Mesenchymal stem cell (in vitro differentiated cells and primary cell): ENCODE data around the gene TRIM34.
A peak's percentile ranks its signal among the peaks of the same experiment; 100 is the strongest.

Experiments used
- DNase-seq: peaks from one replicate; pipeline ENCODE4 v3.0.0-alpha.2; 2013
- H2AFZ ChIP-seq: one replicate; pipeline ENCODE4 v1.6.1; 2013; ENCODE audit warnings: low read depth, mild to moderate bottlenecking, control low read depth, inconsistent platforms, low read length, moderate library complexity
- H2AK5ac ChIP-seq: 2 replicates; pipeline ENCODE4 v1.6.1; 2013; ENCODE audit warnings: low read length, moderate library complexity, mild to moderate bottlenecking, inconsistent platforms; ENCODE audit not compliant: severe bottlenecking
- H2BK120ac ChIP-seq: one replicate; pipeline ENCODE4 v1.6.1; 2013; ENCODE audit warnings: low read depth, mild to moderate bottlenecking, inconsistent platforms, low read length, moderate library complexity
- H2BK12ac ChIP-seq, 2 experiments: one replicate each; pipeline ENCODE4 v1.6.1; 2013; ENCODE audit warnings: inconsistent platforms in 2 of 2, low read length in 2 of 2, mild to moderate bottlenecking in 2 of 2, moderate library complexity in 2 of 2, control low read depth in 1 of 2
- H2BK15ac ChIP-seq: one replicate; pipeline ENCODE4 v1.6.1; 2013; ENCODE audit warnings: mild to moderate bottlenecking, low read depth, inconsistent platforms; ENCODE audit not compliant: poor library complexity, severe bottlenecking
- H2BK5ac ChIP-seq: 2 replicates; pipeline ENCODE4 v1.6.1; 2013; ENCODE audit warnings: low read depth, mild to moderate bottlenecking, low read length, control low read depth, inconsistent platforms; ENCODE audit not compliant: poor library complexity, severe bottlenecking
- H3K14ac ChIP-seq, 2 experiments: one replicate each; pipeline ENCODE4 v1.6.1; 2013; ENCODE audit warnings: inconsistent platforms in 2 of 2, low read length in 2 of 2, control low read depth in 1 of 2, mild to moderate bottlenecking in 1 of 2, moderate library complexity in 1 of 2
- H3K18ac ChIP-seq, 2 experiments: one replicate each; pipeline ENCODE4 v1.6.1; 2013; ENCODE audit warnings: inconsistent platforms in 2 of 2, low read length in 2 of 2, control low read depth in 1 of 2, low read depth in 1 of 2, mild to moderate bottlenecking in 1 of 2
- H3K23ac ChIP-seq, 2 experiments: one replicate each; pipeline ENCODE4 v1.6.1; 2013; ENCODE audit warnings: inconsistent platforms in 2 of 2, low read length in 2 of 2, mild to moderate bottlenecking in 2 of 2, moderate library complexity in 2 of 2, control low read depth in 1 of 2
- H3K27ac ChIP-seq: 2 replicates; pipeline ENCODE4 v1.5.1; 2013; ENCODE audit warnings: mild to moderate bottlenecking, moderate library complexity, low read length, control low read depth, inconsistent platforms; ENCODE audit not compliant: poor library complexity, severe bottlenecking
- H3K27me3 ChIP-seq, 2 experiments: 2 replicates each; pipeline versions ENCODE4 v1.6.1 to v1.7.0; 2013; ENCODE audit warnings: low read length in 2 of 2, mild to moderate bottlenecking in 2 of 2, moderate library complexity in 2 of 2, control low read depth in 1 of 2, inconsistent platforms in 1 of 2; ENCODE audit not compliant: control insufficient read depth in 1 of 2, insufficient read depth in 1 of 2
- H3K36me3 ChIP-seq, 2 experiments: 2 replicates each; pipeline versions ENCODE4 v1.6.1 to v1.7.0; 2013; ENCODE audit warnings: low read length in 2 of 2, control low read depth in 1 of 2, inconsistent platforms in 1 of 2, low read depth in 1 of 2, mild to moderate bottlenecking in 1 of 2; ENCODE audit not compliant: insufficient read depth in 2 of 2, control insufficient read depth in 1 of 2
- H3K4ac ChIP-seq, 2 experiments: one replicate each; pipeline ENCODE4 v1.6.1; 2013; ENCODE audit warnings: inconsistent platforms in 2 of 2, low read length in 2 of 2, mild to moderate bottlenecking in 2 of 2, moderate library complexity in 2 of 2, control low read depth in 1 of 2, low read depth in 1 of 2
- H3K4me1 ChIP-seq: 2 replicates; pipeline ENCODE4 v1.6.1; 2013; ENCODE audit warnings: low read depth, low read length, control low read depth; ENCODE audit not compliant: control insufficient read depth, insufficient read depth
- H3K4me2 ChIP-seq: 2 replicates; pipeline ENCODE4 v1.6.1; 2013; ENCODE audit warnings: low read length, mild to moderate bottlenecking, inconsistent platforms; ENCODE audit not compliant: poor library complexity, severe bottlenecking
- H3K4me3 ChIP-seq, 2 experiments: 2 replicates each; pipeline versions ENCODE4 v1.5.1 to v1.7.0; 2013; ENCODE audit warnings: low read length in 2 of 2, mild to moderate bottlenecking in 2 of 2, control low read depth in 1 of 2, low read depth in 1 of 2; ENCODE audit not compliant: insufficient read depth in 1 of 2
- H3K79me1 ChIP-seq: replicated peaks from 2 replicates; pipeline ENCODE4 v1.6.1; 2013; ENCODE audit warnings: mild to moderate bottlenecking, control low read depth, low read length, inconsistent platforms; ENCODE audit not compliant: poor library complexity, severe bottlenecking
- H3K9ac ChIP-seq: 2 replicates; pipeline ENCODE4 v1.7.0; 2013; ENCODE audit warnings: mild to moderate bottlenecking, low read length, moderate library complexity
- H3K9me3 ChIP-seq: 2 replicates; pipeline ENCODE4 v1.7.0; 2013; ENCODE audit warnings: mild to moderate bottlenecking, low read length; ENCODE audit not compliant: control insufficient read depth
- H4K8ac ChIP-seq: one replicate; pipeline ENCODE4 v1.6.1; 2013; ENCODE audit warnings: inconsistent platforms, mild to moderate bottlenecking, low read length, moderate library complexity
- H4K91ac ChIP-seq: one replicate; pipeline ENCODE4 v1.6.1; 2013; ENCODE audit warnings: mild to moderate bottlenecking, low read length, inconsistent platforms
- WGBS: methylation state at CpG from one replicate; pipeline ENCODE4 v1.1.7; 2013; ENCODE audit warnings: mixed read lengths; 5-methylcytosine and 5-hydroxymethylcytosine counted together

The TRIM34 gene

DNA sequence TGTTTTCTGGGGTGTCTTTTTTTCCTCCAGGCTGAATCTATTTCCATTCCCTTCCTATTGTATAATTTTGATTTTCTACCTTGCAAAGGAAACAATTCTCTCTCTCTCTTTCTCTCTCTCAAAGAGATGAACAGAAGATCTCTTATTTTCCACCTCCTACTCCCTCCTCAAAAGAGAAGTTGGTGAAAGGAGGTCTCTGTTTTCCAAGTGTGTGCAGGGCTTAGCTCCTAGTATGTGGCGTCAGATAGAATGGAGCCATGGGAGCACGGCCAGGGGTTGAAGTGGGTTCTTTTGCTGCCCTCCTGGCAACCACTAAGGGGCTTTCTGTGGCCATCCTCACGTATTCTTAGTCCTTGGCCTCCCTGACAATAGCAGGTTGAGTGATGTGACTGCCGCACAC lies 480 bp downstream of the TRIM34 start:
- WGBS: 68% methylated on average over 4 of the region's 4 CpGs
- peak overlapping the region; percentile 62 for H3K4me2 ChIP-seq
- H3K9ac ChIP-seq: peak overlapping the region; percentile 95
- H2AFZ ChIP-seq: no peak overlapping the region
- no peak overlapping the region for H4K91ac ChIP-seq
- peak overlapping the region in 1 of 2 experiments; percentile 55 for H3K14ac ChIP-seq
- H3K18ac ChIP-seq: peak overlapping the region; percentile 47 to 50
- no peaks in the 10 kb centered on the region for H3K79me1 ChIP-seq
- peak overlapping the region; percentile 13 for H2AK5ac ChIP-seq
- no peak overlapping the region for H2BK5ac ChIP-seq
- DNase-seq: no peak
- H3K23ac ChIP-seq: no peak overlapping the region
- peak overlapping the region in 1 of 2 experiments; percentile 96 for H3K4me3 ChIP-seq
- H3K27ac ChIP-seq: no peak overlapping the region
- H3K9me3 ChIP-seq: no peaks in the 10 kb centered on the region
- H3K36me3 ChIP-seq: no peaks in the 10 kb centered on the region
- H3K4me1 ChIP-seq: peaks cover 5% of the 10 kb centered on the region
- peak overlapping the region; percentile 8 for H4K8ac ChIP-seq
- H2BK120ac ChIP-seq: no peak overlapping the region
- peak overlapping the region in 1 of 2 experiments; percentile 33 for H2BK12ac ChIP-seq
- peak overlapping the region; percentile 5 to 62 for H3K4ac ChIP-seq
- no peaks in the 10 kb centered on the region for H3K27me3 ChIP-seq
- no peak overlapping the region for H2BK15ac ChIP-seq

DNA sequence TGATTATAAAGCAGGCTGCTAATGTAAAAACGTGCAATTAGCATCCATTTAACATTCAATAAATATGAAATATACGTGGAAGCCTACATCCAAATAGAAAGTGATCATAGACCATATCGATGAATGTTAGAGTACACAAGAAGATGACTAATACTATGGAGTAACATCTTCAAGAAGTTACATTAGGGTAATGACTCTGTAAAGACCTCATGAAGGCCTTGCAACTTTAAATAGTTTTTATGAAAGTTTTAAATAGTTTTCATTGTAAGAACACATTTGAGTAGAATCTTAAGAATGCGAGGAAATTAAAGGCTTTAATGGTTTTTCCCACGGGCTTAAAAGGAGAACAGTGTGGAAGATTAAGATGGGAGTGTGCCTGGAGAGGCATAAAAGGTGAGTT lies 1.4 kb downstream of the TRIM34 start:
- no peak overlapping the region for H3K23ac ChIP-seq
- H3K9me3 ChIP-seq: no peaks in the 10 kb centered on the region
- 97% methylated on average over 2 of the region's 5 CpGs for WGBS

DNA sequence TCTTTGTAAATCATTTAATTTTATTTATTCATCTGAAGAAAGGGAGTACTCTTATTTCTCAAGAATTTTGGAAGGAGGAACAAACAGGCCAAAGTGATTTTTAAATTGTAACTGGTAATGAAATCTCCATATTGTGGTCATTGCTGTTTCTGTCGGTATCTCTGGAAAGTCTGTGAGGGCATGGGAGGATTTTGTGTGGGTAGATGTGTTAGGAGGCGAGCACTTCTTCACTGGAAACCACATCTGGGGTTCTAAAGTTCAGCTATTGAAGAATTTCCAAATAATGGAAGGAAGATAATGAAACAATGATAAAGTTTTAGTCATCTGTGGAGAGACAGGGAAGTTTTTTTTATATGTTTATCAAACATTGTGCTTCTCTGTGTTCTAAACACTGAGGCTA lies 6.6 kb downstream of the TRIM34 start:
- H3K27me3 ChIP-seq: no peaks in the 10 kb centered on the region
- no peak overlapping the region for H3K23ac ChIP-seq
- H3K79me1 ChIP-seq: no peaks in the 10 kb centered on the region
- no peak overlapping the region for H3K27ac ChIP-seq
- H3K14ac ChIP-seq: no peak overlapping the region
- H3K4ac ChIP-seq: no peak overlapping the region
- no peak overlapping the region for H3K9ac ChIP-seq
- H4K8ac ChIP-seq: no peak overlapping the region
- 99% methylated on average over 2 of the region's 2 CpGs for WGBS
- H2BK15ac ChIP-seq: no peak overlapping the region
- no peak overlapping the region for H2AK5ac ChIP-seq
- no peaks in the 10 kb centered on the region for H3K9me3 ChIP-seq
- no peak overlapping the region for H3K4me2 ChIP-seq
- no peak overlapping the region for H4K91ac ChIP-seq
- H2BK5ac ChIP-seq: no peak overlapping the region
- H3K4me1 ChIP-seq: no peaks in the 10 kb centered on the region
- DNase-seq: no peak
- no peak overlapping the region for H2AFZ ChIP-seq
- H3K36me3 ChIP-seq: peaks cover 0 to 30% of the 10 kb centered on the region in 2 experiments
- no peak overlapping the region for H2BK120ac ChIP-seq
- H3K4me3 ChIP-seq: no peak overlapping the region
- no peak overlapping the region for H2BK12ac ChIP-seq
- no peak overlapping the region for H3K18ac ChIP-seq

More for the DNA sequence above, 1.4 kb downstream of the TRIM34 start:
- peak; percentile 70 for DNase-seq
- no peak overlapping the region for H2AFZ ChIP-seq
- no peak overlapping the region for H3K4me2 ChIP-seq
- no peak overlapping the region for H3K9ac ChIP-seq
- no peak overlapping the region for H2BK12ac ChIP-seq
- no peak overlapping the region for H3K4ac ChIP-seq
- H2BK120ac ChIP-seq: no peak overlapping the region
- no peak overlapping the region for H3K18ac ChIP-seq
- H3K27ac ChIP-seq: no peak overlapping the region
- H2AK5ac ChIP-seq: no peak overlapping the region
- no peak overlapping the region for H2BK5ac ChIP-seq
- no peak overlapping the region for H3K14ac ChIP-seq
- H4K8ac ChIP-seq: no peak overlapping the region
- no peak overlapping the region for H2BK15ac ChIP-seq
- H3K27me3 ChIP-seq: no peaks in the 10 kb centered on the region
- no peak overlapping the region for H4K91ac ChIP-seq
- no peaks in the 10 kb centered on the region for H3K79me1 ChIP-seq
- no peaks in the 10 kb centered on the region for H3K36me3 ChIP-seq
- H3K4me1 ChIP-seq: peaks cover 5% of the 10 kb centered on the region
- H3K4me3 ChIP-seq: peak overlapping the region in 1 of 2 experiments; percentile 96

DNA sequence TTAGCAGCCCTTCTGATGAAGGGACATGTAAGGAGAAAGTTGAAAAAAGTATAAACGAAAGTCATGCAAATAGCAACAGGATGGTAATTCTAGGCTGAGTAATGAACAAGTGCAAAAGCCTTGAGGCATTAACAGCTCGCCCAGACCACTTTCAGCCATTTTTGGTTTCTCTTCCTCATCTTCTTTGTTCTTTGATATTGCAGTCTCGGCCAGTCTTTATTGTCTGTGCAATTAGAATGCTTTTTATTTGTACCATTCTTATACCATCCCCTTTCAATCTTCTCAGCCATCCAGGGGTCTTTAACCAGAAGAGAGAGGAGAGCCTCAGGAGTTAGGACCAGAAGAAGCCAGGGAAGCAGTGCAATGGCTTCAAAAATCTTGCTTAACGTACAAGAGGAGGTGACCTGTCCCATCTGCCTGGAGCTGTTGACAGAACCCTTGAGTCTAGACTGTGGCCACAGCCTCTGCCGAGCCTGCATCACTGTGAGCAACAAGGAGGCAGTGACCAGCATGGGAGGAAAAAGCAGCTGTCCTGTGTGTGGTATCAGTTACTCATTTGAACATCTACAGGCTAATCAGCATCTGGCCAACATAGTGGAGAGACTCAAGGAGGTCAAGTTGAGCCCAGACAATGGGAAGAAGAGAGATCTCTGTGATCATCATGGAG lies 7.3 kb downstream of the TRIM34 start:
- Histone ChIP-seq H4K91ac (no peak overlapping the region), H3K4me1 (no peaks in the 10 kb centered on the region), H3K9me3 (no peaks in the 10 kb centered on the region), H3K9ac (no peak overlapping the region), H3K27ac (no peak overlapping the region), H2BK12ac (no peak overlapping the region), H3K36me3 (peaks cover 0 to 32% of the 10 kb centered on the region in 2 experiments), H3K23ac (no peak overlapping the region), H3K4me3 (no peak overlapping the region), H2AK5ac (no peak overlapping the region), H2AFZ (no peak overlapping the region), H3K27me3 (no peaks in the 10 kb centered on the region), H3K14ac (no peak overlapping the region), H3K4ac (no peak overlapping the region), H2BK120ac (no peak overlapping the region), H3K79me1 (no peaks in the 10 kb centered on the region), H3K4me2 (no peak overlapping the region), H2BK15ac (no peak overlapping the region), H3K18ac (no peak overlapping the region), H2BK5ac (no peak overlapping the region), H4K8ac (no peak overlapping the region)
- DNase-seq: no peak
- WGBS: 85% methylated on average over 5 of the region's 5 CpGs
